ENCODE measurements around the gene ENKUR.

ENKUR gene

DNA sequence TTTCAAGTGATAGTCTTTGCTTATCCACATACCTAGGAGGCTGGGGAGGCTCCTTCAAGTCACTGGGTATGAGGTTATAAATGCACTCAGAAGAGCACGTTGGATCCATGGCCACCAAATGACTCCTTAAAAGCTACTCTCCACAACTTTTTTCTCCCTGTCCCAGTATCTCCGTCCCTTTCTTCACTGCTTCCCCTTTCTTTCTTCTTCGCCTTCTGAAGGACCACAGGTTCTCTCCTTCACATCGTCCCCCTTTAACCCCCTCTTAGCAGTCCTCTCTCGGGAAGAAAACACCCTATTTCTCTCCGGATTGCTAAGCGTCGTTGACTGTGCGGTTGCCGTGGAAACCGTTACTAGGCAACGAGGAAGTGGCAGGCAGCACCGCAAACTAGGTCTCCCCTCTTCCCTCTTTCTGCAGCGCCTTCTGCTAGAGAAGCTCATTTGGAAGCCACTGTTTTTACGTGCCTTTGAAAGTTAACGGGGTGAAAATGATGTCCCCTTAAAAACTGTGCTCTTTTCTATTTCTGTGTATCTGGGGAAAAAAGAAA lies at the start of gene ENKUR:
TSS of gene ENKUR (minus strand) at position 331 of the 548 bp plus-strand sequence. CDS start at position 109, 222 bp downstream.
- DNase-seq (ENCODE audit: low spot score) = peak; percentile 90

- no peak for DNase-seq (ENCODE audit: low spot score)
Observed at GRCh38 chr10:25064401-25064800, 48.4 kb upstream of the ENKUR start.

- no peak for DNase-seq (ENCODE audit: low spot score)
Observed at GRCh38 chr10:25063644-25064043, 47.7 kb upstream of the ENKUR start.

DNA sequence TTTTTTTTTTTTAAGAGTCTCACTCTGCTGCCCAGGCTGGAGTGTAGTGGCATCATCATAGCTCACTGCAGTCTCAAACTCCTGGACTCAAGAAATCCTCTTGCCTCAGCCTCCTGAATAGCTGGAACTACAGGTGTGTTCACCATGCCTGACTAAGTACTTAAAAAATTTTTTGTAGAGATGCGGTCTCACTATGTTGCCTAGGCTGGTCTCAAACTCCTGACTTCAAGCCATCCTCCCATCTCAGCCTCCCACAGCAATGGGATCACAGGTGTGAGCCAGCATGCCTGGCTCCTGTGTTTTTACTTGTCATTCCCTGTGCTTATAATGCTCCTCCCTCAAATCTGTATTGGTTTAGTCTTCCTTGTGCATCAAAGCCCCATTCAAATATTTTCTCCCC lies 47.2 kb upstream of the ENKUR start:
- no peak for DNase-seq (ENCODE audit: low spot score)

DNA sequence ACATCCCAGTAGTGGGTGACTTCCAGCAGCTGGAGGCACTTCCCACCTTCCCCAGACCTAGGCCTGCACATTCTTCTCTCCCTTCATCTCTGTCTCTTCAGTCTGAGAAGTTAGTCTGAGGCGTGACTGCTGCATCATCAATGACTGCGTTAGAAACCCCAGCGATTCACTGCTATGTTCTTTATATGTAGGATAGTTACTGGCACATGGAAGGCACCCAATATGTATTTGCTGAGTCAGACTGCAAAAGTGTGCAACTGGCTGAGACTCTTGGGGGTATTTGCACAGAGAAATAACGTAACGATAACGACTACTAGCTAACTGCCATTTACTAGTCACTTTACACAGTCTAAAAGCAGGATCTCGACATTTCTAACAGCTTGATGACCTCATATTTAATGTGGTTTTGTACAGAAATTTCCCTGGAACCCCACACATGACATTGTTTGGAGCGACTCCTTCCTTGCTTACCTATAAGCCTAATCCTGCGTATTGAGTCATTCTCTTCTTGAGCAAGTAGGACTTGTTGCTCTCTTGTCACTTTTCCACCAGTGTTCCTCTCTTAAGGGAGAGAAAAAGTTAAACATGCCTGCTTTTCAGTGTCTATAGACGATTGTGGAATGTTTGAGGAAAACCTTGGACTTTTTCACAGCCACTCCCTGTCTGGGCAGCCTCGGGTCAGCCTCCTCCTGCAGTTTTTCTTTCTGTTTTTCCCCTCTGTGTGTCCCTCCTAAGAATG lies 45.9 kb upstream of the ENKUR start:
- no peak for DNase-seq (ENCODE audit: low spot score)

- DNase-seq (ENCODE audit: low spot score) = no peak
Observed at GRCh38 chr10:25061125-25061524, 45.2 kb upstream of the ENKUR start.

DNA sequence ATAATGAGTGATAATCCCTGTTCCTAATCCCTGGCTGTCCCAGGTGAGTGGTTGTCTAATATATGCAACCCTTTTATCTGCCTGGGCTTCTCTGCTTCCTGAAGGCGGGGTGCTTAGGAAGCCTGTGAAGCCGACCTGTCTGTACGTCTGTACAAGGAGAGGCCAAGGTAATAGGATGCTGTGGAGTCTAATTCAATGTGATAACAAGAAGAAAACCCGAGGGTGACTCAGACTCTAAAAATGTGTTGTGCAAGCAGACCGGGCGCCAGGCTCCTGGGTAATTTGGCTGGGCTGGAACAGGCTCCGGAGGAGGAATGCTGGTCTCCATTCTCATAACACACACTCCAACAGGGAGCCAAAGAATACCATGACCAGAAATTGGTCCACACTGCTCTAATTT lies 44.0 kb upstream of the ENKUR start:
- DNase-seq (ENCODE audit: low spot score) = peak; percentile 31

DNA sequence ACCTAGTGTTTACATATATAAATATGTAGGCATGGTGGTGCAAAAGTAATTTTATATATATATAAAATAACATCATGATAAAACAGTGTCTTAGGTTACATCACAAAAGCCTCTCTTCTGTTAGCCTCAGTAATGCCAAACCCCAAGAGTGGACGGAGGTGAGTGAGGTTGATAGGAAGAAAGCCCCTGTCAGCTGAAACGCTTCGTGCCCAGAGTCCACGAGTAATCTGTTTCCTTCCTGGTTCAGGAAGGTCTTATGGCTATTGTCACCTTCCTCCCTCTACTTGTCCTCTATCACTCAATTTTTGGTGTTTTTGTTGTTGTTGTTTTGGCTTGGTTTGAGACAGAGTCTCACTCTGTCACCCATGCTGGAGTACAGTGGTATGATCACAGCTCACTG lies 41.9 kb upstream of the ENKUR start:
- no peak for DNase-seq (ENCODE audit: low spot score)

GRCh38 chr10:25056726-25057125 lies 40.8 kb upstream of the ENKUR start:
- DNase-seq (ENCODE audit: low spot score) = no peak

- DNase-seq (ENCODE audit: low spot score) = no peak
Observed at GRCh38 chr10:25052012-25052411, 36.1 kb upstream of the ENKUR start.

DNA sequence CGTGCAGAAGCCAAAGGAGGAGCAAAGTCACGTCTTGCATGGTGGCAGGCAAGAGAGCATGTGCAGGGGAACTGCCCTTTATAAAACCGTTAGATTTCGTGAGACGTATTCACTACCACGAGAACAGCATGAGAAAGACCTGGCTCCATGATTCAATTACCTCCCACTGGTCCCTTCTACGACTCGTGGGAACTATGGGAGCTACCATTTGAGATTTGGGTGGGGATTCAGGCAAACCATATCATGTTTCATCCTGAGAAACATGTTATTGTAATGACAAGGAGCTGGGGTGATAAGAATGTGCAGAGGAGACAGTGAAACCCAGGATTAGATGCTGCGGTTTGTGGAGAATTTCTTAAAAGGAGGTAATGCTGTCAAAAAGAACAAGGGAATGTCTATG lies 34.4 kb upstream of the ENKUR start:
- DNase-seq (ENCODE audit: low spot score) = no peak

DNA sequence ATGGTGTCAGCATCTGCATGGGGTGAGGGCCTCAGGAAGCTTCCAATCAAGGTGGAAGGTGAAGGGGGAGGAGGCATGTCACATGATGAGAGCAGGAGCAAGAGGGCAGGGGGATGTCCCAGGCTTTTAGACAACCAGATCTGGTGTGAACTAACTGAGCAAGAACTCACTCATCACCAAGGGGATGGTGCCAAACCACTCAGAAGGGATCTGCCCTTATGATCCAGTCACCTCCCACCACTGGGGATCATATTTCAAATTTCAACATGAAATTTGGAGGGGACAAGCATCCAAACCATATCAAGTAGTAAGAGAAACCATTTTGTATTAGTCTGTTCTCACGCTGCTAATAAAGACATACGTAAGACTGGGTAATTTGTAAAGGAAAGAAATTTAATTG lies 34.0 kb upstream of the ENKUR start:
- DNase-seq (ENCODE audit: low spot score) = no peak

GRCh38 chr10:25048450-25048849 lies 32.5 kb upstream of the ENKUR start:
- DNase-seq (ENCODE audit: low spot score) = no peak

- no peak for DNase-seq (ENCODE audit: low spot score)
Observed at GRCh38 chr10:25047591-25048301, 31.8 kb upstream of the ENKUR start.

GRCh38 chr10:25047088-25047487 lies 31.1 kb upstream of the ENKUR start:
- DNase-seq (ENCODE audit: low spot score) = no peak

DNA sequence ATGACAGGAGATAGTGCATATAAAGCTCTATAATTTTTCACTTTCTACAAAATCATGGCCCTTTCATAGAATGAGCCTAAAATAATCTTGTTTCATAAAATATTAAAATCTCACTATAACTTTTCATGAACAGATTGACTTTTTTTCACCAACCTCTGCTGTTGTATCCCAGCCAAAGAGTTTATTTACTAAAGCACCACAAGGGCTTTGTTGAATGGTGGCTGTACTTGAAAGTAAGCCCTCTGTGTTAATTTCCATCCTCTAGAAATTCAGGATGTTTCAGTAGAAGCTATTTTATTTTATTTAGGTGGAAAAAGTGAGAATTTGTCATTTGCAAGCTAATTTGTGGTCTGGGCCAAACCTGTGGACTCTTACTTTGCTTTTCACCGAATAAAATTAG lies 30.7 kb upstream of the ENKUR start:
- DNase-seq (ENCODE audit: low spot score) = no peak

GRCh38 chr10:25039531-25039930 lies 23.6 kb upstream of the ENKUR start:
- no peak for DNase-seq (ENCODE audit: low spot score)

GRCh38 chr10:25038325-25038724 lies 22.4 kb upstream of the ENKUR start:
- DNase-seq (ENCODE audit: low spot score) = no peak

DNA sequence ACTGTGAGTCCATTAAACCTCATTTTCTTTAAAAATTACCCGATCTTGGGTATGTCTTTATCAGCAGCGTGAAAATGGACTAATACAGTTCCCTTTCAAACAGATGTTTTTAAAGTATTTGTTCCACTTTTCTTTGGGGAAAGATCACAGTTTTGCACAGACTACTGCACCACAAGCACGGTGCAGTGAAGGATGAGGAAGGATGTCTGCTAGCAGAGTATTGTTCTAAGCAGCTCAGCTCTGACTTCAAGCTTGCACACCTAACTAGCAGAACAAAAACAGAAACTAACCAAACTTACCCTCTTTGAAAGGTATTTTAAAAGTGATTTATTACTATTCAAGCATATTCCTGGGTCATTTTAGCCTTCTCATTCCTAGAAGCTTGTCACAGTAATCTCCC lies 20.4 kb upstream of the ENKUR start:
- no peak for DNase-seq (ENCODE audit: low spot score)

DNA sequence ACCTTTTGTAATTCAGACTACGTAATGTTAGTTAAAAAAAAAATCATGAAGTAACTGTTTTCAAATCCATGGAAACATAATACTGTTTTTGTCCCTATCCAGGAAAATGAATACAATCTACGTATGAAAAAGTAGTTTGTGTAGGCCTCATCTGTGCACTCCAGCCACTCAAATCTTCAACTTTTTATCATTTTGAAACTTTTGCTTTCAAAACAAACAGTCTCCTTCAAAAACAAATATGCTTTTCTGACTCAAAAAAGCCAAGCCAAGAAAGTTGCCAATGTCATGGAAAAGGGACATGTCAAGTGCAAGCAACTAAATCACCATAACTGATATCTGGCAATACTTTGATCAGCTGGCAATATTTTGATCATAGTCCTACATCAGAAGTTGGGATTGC lies 13.6 kb upstream of the ENKUR start:
- DNase-seq (ENCODE audit: low spot score) = no peak

DNA sequence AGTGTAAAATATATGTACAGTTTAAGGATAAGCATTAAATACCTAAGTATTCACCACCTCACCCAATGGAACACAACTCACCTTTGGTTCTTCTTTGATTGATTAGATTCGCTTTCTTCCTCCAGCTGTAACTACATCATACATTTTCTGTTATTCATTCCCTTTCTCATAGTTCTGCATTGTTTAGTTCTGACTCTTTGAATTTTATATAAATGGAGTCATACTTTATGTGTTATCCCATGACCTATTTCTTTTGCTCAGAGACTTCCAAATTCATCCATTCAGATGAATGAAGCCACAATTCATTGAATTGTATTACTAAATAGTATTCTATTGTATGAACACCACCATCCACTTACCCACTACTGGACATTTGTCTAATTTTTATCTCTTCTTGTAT lies 12.8 kb upstream of the ENKUR start:
- no peak for DNase-seq (ENCODE audit: low spot score)

DNA sequence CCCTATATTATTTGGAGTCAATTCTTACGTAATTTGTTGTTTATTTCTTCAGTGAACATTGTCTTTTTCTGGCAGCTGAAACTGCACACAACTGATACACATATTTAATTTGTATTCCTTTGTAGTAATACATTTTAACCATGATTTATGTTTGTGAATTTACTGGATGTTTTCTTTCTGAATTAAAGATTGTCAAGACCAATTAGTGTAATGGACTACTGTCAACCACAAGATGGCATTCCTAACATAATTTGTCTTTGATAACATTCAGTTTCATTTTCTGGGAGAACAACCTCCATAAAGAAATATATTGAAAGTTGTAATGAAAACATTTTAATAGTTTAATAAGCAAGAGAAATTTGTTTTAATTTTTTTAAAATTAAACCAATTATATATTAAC lies 10.5 kb upstream of the ENKUR start:
- DNase-seq (ENCODE audit: low spot score) = no peak

DNA sequence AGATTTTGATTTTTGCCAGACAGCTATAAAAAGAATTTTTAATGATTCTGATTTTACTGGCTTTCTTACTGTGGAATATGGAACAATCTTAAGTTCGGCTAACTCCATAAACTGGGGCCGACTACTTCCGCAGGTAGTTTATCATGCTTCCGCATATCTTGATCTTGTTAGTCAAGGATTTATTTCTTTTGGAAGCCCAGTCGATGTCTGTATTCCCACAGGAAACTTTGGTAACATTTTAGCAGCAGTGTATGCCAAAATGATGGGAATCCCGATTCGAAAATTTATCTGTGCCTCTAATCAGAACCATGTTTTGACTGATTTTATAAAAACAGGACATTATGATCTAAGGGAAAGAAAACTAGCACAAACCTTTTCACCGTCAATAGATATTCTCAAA lies 8.6 kb upstream of the ENKUR start:
- no peak for DNase-seq (ENCODE audit: low spot score)

- no peak for DNase-seq (ENCODE audit: low spot score)
Observed at GRCh38 chr10:25023278-25023677, 7.3 kb upstream of the ENKUR start.
